ENCODE data around the gene MAST4. TPM values are rescaled to one million over a fixed set of nuclear protein-coding genes. Genes with fewer than 3 reads are reported as not detected.
A peak's percentile ranks its signal among the peaks of the same experiment; 100 is the strongest.

Gene MAST4
- total RNA-seq, 1 donor from 2014 or later, result 114 TPM

DNA sequence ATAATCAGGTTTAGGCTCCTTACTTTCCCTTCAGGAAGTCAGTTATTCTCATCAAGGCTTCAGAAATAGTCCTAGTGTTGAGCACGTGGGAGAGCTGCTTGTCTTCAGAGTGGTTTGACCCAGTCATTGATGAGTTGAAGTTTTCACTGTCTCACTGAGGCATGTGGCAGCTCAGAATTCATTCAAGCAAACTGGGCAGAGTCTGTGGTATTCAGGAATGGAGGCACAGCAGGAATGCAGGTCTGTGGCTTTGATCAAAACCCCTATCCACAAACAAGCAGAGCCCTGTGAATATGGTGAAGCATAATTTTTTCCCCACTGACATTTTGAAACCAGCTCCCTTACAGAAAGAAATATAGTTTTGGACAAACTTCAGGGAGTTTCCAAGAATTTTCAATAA, 393.1 kb downstream of the MAST4 start:
- DNase-seq (ENCODE audit: low spot score), result no peak

DNA sequence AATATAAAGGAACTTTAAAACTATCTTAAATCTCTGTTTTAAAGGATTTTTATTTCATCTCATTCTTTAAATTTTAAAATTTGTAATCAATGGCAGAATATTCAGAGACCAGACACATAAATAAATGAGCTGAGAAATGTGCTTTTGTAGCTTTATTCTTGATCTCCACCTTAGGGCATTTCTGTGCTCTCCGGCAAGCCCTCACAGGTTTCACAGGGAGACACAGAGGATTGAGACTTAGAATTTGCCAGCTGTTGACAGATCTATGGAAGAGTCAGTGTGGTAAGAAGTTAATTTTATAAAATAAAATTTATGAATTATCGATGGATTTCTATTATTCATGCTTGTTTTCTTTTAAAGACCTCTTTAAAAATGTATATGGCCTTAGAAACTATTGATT, 393.6 kb downstream of the MAST4 start:
- DNase-seq (ENCODE audit: low spot score), result no peak

- DNase-seq (ENCODE audit: low spot score), result no peak
Measured at GRCh38 chr5:66991746-66992145, 395.6 kb downstream of the MAST4 start.

DNA sequence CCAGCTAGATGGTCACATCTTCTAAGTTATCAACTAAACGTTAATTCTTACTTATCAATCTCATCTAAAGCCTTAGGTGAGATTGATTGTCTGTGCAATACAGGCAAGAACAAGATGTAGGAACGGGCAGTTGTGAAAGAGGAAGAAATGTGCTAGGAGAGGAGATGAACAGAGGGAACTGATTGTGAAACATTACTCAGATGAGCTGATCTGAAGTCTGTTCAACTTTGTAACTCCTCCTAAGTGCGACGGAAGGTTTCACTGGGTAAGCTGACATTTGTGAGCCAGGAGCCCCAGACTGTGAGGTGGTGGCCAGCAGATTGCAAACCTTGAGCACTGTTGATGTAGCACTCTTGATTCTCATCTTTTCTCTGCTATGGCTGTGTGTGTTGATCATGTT, 396.4 kb downstream of the MAST4 start:
- no peak for DNase-seq (ENCODE audit: low spot score)

- no peak for DNase-seq (ENCODE audit: low spot score)
Measured at GRCh38 chr5:66993448-66993847, 397.3 kb downstream of the MAST4 start.

GRCh38 chr5:66993882-66994281, 397.7 kb downstream of the MAST4 start:
- DNase-seq (ENCODE audit: low spot score), result no peak

- no peak for DNase-seq (ENCODE audit: low spot score)
Measured at GRCh38 chr5:66994790-66995189, 398.6 kb downstream of the MAST4 start.

DNA sequence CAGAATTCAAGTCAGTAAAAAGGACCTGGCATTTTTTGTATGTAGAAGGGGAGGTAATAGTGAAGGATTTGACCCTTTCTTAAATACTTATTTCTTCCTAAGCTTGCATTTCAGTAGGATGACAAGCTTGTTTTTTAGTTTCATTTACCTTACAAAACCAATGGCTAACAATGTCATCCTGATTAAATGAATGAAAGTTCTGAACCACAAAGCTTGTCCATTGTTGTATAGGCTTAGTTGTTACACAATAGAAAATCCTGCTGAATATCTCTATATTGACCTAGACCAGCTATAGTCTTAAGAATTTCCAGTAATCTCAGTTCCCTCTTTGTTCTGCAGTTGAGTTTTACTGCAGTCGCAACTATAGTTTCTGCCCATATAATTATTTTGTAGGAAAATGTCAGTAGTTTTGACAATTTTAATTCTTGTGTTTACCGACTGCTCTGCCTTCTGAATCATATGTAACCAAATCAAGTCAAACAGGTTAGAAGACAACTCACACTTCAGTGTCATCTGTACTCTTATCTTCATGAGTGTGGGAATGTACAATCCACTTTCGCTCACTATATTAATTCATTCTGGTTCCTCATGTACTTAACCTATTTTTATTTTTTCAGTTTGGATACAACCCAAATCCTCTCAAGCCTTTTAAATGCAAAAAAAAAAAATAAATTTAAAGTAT, 404.7 kb downstream of the MAST4 start:
- no peak for DNase-seq (ENCODE audit: low spot score)

DNA sequence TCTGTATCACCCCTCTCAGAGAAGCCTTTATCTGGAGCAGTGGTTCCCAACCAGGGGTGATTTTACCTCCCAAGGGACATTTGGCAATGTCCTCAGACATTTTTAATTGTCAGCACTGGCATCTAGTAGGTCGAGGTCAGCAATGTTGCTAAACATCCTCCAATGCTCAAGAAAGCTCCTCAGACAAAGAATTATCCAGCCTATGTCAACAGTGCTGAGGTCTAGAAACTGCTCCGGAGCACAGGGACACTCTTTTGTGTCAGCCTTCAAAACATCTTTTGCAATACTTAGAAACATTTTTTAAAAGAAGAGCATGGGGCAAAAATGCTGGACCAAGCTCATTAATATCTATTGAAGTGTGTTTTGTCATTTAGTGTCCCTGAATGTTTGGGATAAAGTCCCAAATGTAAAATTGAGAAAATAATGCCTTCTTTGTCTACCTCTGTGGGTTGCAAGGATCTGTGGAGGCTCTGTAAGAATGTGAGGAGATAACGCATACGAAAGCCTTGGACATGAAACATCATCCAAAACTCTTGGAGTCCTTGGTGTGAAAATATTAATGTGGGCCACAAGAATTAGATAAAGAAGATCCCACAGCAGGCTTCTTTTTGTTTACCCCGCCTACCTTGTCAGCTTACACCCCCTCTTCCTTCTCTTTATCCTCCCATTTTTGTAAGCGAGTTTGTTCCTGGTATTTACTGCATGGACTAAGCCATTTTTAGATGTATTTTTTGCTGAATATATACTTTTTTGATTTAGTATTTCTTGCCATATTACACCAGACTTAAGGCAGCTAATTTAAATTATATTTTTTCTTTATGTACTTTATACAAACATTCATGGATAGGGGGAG, 406.9 kb downstream of the MAST4 start:
- no peak for DNase-seq (ENCODE audit: low spot score)

GRCh38 chr5:67003685-67003934, 407.4 kb downstream of the MAST4 start:
- no peak for DNase-seq (ENCODE audit: low spot score)

DNA sequence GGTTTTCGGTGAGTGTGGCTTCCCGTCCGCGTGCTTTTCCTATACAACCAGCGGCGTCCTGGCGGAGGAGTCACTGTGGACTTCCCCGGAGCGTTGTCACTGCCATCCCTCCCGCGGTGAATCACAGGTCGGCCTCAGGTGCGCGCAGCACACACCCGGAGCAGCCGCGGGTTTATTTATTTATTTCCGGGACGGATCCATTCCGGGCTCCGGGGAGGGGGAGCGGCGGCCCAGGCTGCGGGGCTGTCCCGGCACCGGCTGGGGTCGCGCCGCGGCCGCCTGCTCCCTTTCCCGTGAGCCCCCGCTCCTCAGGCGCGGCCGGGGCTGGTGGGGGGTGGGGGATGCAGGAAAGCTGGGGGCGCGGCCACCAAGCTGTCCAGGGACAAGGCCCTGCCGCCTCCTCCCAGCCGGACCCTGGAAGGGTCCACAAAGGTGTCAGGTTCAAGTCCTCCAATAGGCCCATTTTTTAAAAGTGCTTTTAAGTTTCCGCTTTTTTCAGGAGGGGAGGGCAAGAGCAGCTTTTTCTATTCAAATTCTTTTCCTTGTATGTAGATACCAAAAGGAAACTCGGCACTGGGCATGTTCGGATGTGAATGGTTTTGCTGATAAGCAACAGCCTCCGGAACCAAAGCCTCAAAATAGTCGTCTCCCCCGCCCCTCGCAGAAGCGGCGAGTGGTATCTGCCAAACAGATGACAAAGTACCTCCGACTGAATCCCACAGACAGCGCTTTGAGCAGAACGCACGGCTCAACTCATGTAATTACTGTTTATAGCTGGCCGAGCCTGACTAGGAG, 407.9 kb downstream of the MAST4 start:
- peak; percentile 91 for DNase-seq (ENCODE audit: low spot score)

DNA sequence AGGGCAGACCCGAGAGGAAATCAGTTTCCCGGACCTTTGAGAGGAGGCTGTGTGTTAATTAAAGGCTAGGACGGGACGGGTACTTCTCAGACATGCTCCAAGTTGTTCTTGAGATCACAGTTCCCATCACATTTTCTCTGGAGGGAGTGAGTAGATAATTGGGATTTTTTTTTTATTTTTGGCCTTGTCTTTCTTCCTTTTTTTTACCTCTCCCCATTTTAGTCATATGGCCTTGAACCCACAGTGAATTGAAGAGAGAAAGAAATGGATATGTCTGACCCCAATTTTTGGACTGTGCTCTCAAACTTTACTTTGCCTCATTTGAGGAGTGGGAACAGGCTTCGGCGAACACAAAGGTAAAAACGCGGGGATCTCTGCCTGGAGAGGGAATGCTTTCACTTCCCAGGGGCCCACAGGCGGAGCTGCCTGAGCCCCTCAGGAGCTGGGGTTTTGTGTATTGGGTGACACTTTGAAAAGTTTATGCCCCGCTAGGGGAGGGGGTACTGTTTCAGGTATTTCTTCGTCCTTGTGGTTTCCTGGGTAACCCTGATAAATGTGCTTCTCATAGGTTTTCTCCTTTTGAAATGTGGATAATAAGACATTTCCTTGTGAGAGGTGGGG, 408.6 kb downstream of the MAST4 start:
- no peak for DNase-seq (ENCODE audit: low spot score)

DNA sequence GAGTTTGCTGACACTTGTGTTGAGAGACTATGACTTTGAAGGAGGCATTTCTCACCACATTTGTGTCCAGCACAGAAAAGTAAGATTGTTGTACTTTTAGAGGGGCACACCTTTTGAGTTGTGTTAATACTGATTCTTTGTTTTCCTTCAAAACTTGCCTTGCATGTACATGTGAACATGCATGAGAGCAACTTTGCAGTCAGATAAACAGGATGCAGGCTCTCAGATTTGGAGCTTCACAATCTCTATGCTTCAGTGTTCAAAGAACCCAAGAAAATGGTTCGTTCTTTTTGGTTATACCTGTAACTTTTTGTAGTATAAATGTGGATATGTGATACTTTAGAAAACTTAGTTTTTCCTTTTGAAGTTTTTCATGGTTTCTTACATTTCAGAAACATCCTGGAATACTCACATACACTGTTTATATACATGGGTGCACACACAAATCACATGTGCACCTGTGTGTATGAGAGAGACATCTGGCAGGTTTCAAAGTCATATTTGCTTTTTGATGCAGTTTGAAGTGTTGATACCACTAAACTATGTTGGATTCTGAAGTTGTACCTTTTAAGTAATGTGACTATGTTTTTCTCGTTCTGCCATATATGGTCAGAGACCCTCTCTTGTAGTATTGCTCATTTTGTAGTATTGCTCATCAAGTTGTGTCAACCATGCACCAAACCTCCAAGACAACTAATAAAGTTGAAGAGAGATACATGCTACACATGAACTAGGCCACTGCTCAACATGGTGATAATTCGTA, 409.7 kb downstream of the MAST4 start:
- DNase-seq (ENCODE audit: low spot score), result no peak

- DNase-seq (ENCODE audit: low spot score), result no peak
Measured at GRCh38 chr5:67006500-67006848, 410.3 kb downstream of the MAST4 start.

DNA sequence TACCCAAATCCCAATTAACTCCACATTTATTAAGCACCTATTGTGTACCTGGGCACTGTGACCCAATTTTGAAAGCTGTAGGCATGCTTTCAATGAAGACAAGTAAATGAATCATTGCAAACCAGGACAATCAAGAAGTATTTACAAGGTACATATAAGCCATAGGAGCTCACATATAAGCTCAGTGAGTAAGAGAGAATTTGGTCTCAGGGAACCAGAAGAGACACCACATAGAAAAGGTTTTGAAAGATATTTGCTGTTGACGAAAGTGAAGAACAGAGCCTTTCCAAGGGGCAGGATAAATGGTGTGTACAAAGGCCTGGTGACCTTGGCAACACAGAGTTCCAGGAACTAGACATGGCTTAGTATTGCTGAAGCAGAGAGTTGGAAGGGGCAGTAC, 412.8 kb downstream of the MAST4 start:
- DNase-seq (ENCODE audit: low spot score), result no peak

DNA sequence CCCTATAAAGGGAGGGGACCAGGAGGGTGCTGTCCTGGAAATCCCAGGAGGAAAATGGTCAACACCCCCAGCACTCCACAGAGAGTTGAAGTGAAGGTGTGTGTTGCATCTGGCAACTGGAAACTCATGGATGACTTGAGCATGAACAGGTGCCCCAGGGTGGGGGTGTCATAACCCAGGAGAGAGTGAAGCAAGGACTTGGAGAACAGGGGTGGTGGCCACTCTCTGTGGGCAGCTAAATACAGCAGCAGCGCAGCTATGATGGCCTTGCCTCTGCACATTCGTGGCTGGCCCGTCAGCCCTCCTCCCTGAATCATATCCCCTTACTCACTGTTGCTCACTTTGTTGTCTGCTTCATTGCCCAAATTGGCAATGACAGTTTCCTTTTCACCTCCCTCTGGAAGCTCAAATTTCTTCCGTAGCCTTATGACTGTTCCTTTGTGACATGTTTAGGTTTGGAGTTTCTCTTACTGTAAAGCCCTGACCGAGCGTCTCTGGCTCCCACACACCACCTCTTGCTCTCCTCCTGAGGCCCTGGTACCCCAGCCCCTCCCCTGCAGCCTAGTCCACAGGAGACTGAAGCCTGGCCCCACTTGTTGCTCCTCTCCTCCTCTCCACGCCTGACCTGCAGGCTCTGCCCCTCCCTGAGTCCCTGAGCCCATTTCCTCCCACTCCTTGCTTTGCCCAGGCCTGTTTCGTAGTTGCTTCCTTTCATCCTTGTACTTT, 414.7 kb downstream of the MAST4 start:
- peak; percentile 46 for DNase-seq (ENCODE audit: low spot score)

- no peak for DNase-seq (ENCODE audit: low spot score)
Measured at GRCh38 chr5:67011422-67011821, 415.2 kb downstream of the MAST4 start.

GRCh38 chr5:67012171-67012570, 416.0 kb downstream of the MAST4 start:
- no peak for DNase-seq (ENCODE audit: low spot score)

GRCh38 chr5:67013719-67014118, 417.5 kb downstream of the MAST4 start:
- DNase-seq (ENCODE audit: low spot score), result no peak

GRCh38 chr5:67014191-67014590, 418.0 kb downstream of the MAST4 start:
- DNase-seq (ENCODE audit: low spot score), result no peak

DNA sequence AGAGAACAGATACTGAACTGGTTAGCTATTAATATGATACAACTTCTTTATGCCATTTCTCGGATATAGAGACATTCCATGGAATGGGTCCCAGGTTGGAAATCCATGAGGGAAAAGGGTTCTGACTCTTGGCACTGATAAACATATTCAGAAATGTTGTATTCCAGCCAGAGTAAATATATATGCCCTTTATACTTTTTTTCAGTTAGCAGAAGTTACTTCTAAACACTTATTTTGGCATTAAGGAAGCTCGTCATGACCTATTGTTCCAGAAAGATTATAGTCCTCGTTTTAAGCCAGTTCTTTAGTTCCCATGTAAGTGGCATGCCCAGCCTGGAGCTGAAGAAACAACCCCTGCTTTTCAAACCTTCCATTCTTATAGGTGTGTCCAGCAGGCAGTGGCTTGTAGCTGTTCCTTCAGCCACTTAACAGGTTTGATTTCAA, 418.8 kb downstream of the MAST4 start:
- no peak for DNase-seq (ENCODE audit: low spot score)

Measured in ureter (tissue), 1 donor.